ENCODE results near the gene NAT8L.

NAT8L gene

GRCh38 chr4:2116687-2117400 is 57.7 kb downstream of the NAT8L start:
- no peak overlapping the region for H3K4ac ChIP-seq (ENCODE audit: low read depth in 1 of 2, low read length in 2 of 2)
- no peak overlapping the region for H3K18ac ChIP-seq (ENCODE audit: low read depth in 1 of 2, low read length in 2 of 2)
- no peak for DNase-seq
- H3K79me1 ChIP-seq (replicated peaks; ENCODE audit: low read length, poor library complexity, severe bottlenecking) = no peaks in the 10 kb centered on the region
- H3K23ac ChIP-seq (ENCODE audit: low read length in 2 of 2) = no peak overlapping the region
- H3K36me3 ChIP-seq (ENCODE audit: control insufficient read depth in 1 of 2, insufficient read depth in 2 of 2, low read depth in 1 of 2, low read length in 2 of 2) = no peaks in the 10 kb centered on the region
- no peak overlapping the region for H4K91ac ChIP-seq (ENCODE audit: low read length)
- H2AFZ ChIP-seq (ENCODE audit: low read depth, low read length) = no peak overlapping the region
- no peaks in the 10 kb centered on the region for H3K4me1 ChIP-seq (ENCODE audit: control insufficient read depth, insufficient read depth, low read depth, low read length)
- WGBS = 73% methylated on average over 4 of the region's 6 CpGs
- H2BK12ac ChIP-seq (ENCODE audit: low read length in 2 of 2) = no peak overlapping the region
- no peak overlapping the region for H4K8ac ChIP-seq (ENCODE audit: low read length)
- no peak overlapping the region for H3K14ac ChIP-seq (ENCODE audit: low read length in 2 of 2)
- no peak overlapping the region for H3K9ac ChIP-seq (ENCODE audit: low read length)
- no peak overlapping the region for H3K4me2 ChIP-seq (ENCODE audit: low read length, poor library complexity, severe bottlenecking)
- no peaks in the 10 kb centered on the region for H3K9me3 ChIP-seq (ENCODE audit: control insufficient read depth, low read length)
- no peak overlapping the region for H3K4me3 ChIP-seq (ENCODE audit: insufficient read depth in 1 of 2, low read depth in 1 of 2, low read length in 2 of 2)
- H3K27ac ChIP-seq (ENCODE audit: low read length, poor library complexity, severe bottlenecking) = no peak overlapping the region
- H2BK15ac ChIP-seq (ENCODE audit: low read depth, poor library complexity, severe bottlenecking) = no peak overlapping the region
- no peak overlapping the region for H2BK5ac ChIP-seq (ENCODE audit: low read depth, low read length, poor library complexity, severe bottlenecking)
- no peak overlapping the region for H2AK5ac ChIP-seq (ENCODE audit: low read length, severe bottlenecking)
- no peaks in the 10 kb centered on the region for H3K27me3 ChIP-seq (ENCODE audit: control insufficient read depth in 1 of 2, insufficient read depth in 1 of 2, low read length in 2 of 2)
- no peak overlapping the region for H2BK120ac ChIP-seq (ENCODE audit: low read depth, low read length)
